HCT116 (cell line): ENCODE results near the gene MBL2. TPM values are rescaled to one million over a fixed set of nuclear protein-coding genes. Genes with fewer than 3 reads are reported as not detected.

ENCODE experiments used
- ATAC-seq: fragments of 200-7000 bp; cut with Tn5 transposase; 2 replicates; pipeline ENCODE4 v1.9.1; 2020; ENCODE audit warnings: mild to moderate bottlenecking, moderate library complexity
- BruUV-seq: library from RNA; stranded (reverse); fragments of 400-500 nt; replicated peaks from 2 replicates; lab custom pipeline; 2021; lab: Mats Ljungman, UMichigan
- CTCF ChIA-PET: fragments of 300-600 bp; sonication (Branson Sonifier 250); formaldehyde crosslinking; loops from one replicate; lab custom pipeline; 2021; ENCODE audit warnings: antibody characterized with exemption; lab: Charles Lee
- POLR2A ChIA-PET: fragments of 300-600, 350-600 bp; sonication (Branson Sonifier 250); formaldehyde crosslinking; loops from one replicate; lab custom pipeline; 2021; ENCODE audit warnings: antibody characterized with exemption; lab: Charles Lee
- RAD21 ChIA-PET, 2 experiments: fragments of 300-600 bp; sonication (Branson Sonifier 250); formaldehyde crosslinking; loops; one replicate each; lab custom pipeline; 2023; ENCODE audit warnings: low total read pairs in 2 of 2; ENCODE audit not compliant: uncharacterized antibody in 2 of 2, unreplicated experiment in 2 of 2, low non-redundant PET in 1 of 2; lab: Charles Lee
- DNase-seq: peaks from one replicate; pipeline ENCODE4 v3.0.0-alpha.2; 2010; ENCODE audit warnings: low read depth, low spot score
- H2AFZ ChIP-seq: fragments of 200-600 bp; shearing (Covaris generic), sonication (generic); 2 replicates; pipeline ENCODE4 v1.6.1; 2017; ENCODE audit warnings: low read depth, mixed run types, mixed read lengths, antibody characterized with exemption, low read length; ENCODE audit not compliant: poor library complexity, severe bottlenecking
- H3K27ac ChIP-seq: 2 replicates; pipeline ENCODE4 v1.5.1; 2012; ENCODE audit warnings: low read depth, low read length
- H3K27me3 ChIP-seq: fragments of 200-600 bp; sonication (generic); 2 replicates; pipeline ENCODE4 v1.6.1; 2016; ENCODE audit warnings: mixed run types, low read length, mixed read lengths; ENCODE audit not compliant: insufficient read depth
- H3K36me3 ChIP-seq, 2 experiments: fragments of 200-500 bp in 1 of 2; fragments of 200-600 bp in 1 of 2; sonication (Bioruptor generic) in 1 of 2; sonication (generic) in 1 of 2; 2 replicates each; pipeline versions ENCODE4 v1.5.1 to v1.6.1; 2014 to 2016; ENCODE audit warnings: low read length in 2 of 2, inconsistent platforms in 1 of 2, mixed read lengths in 1 of 2, mixed run types in 1 of 2; ENCODE audit not compliant: insufficient read depth in 2 of 2, control insufficient read depth in 1 of 2
- H3K4me1 ChIP-seq, 2 experiments: fragments of 200-600 bp in 1 of 2; sonication (generic) in 1 of 2; 2 replicates each; pipeline versions ENCODE4 v1.5.1 to v1.6.1; 2012 to 2017; ENCODE audit warnings: low read length in 2 of 2, inconsistent platforms in 1 of 2, mild to moderate bottlenecking in 1 of 2, mixed read lengths in 1 of 2, mixed run types in 1 of 2, moderate library complexity in 1 of 2; ENCODE audit not compliant: insufficient read depth in 2 of 2, control insufficient read depth in 1 of 2
- H3K4me2 ChIP-seq: fragments of 200-600 bp; sonication (generic); 2 replicates; pipeline ENCODE4 v1.6.1; 2017; ENCODE audit warnings: mixed run types, low read length, mixed read lengths
- H3K4me3 ChIP-seq, 2 experiments: fragments of 200-600 bp in 1 of 2; sonication (generic) in 1 of 2; replicated peaks in 1 of 2; 2 replicates each; pipeline ENCODE4 v1.5.1; 2011 to 2016; ENCODE audit warnings: low read length in 2 of 2, control low read depth in 1 of 2, low read depth in 1 of 2, mild to moderate bottlenecking in 1 of 2, mixed read lengths in 1 of 2, mixed run types in 1 of 2
- H3K79me2 ChIP-seq: fragments of 200-600 bp; sonication (generic); 2 replicates; pipeline ENCODE4 v1.6.1; 2017; ENCODE audit warnings: mild to moderate bottlenecking, mixed run types, low read length, moderate library complexity, mixed read lengths; ENCODE audit not compliant: insufficient read depth
- H3K9ac ChIP-seq: fragments of 200-600 bp; sonication (generic); 2 replicates; pipeline ENCODE4 v1.6.1; 2016; ENCODE audit warnings: low read length, mixed read lengths
- H3K9me2 ChIP-seq: fragments of 200-600 bp; sonication (generic), shearing (Covaris generic); 2 replicates; pipeline ENCODE4 v1.6.1; 2017; ENCODE audit warnings: mixed run types, mild to moderate bottlenecking, moderate library complexity; ENCODE audit not compliant: insufficient read depth
- H3K9me3 ChIP-seq, 2 experiments: fragments of 200-500 bp in 1 of 2; fragments of 200-600 bp in 1 of 2; sonication (Bioruptor generic) in 1 of 2; sonication (generic) in 1 of 2; 2 replicates each; pipeline ENCODE4 v1.6.1; 2014 to 2017; ENCODE audit warnings: low read length in 2 of 2, mixed read lengths in 2 of 2, inconsistent platforms in 1 of 2, low read depth in 1 of 2, mild to moderate bottlenecking in 1 of 2, mixed run types in 1 of 2, moderate library complexity in 1 of 2; ENCODE audit not compliant: control insufficient read depth in 1 of 2, insufficient read depth in 1 of 2
- H4K20me1 ChIP-seq: fragments of 200-600 bp; sonication (generic), shearing (Covaris generic); 2 replicates; pipeline ENCODE4 v1.6.1; 2017; ENCODE audit warnings: mixed run types, mild to moderate bottlenecking, moderate library complexity; ENCODE audit not compliant: insufficient read depth
- EGR1 ChIP-seq: IDR thresholded peaks from 2 replicates; pipeline ENCODE4 v1.6.1; 2012; ENCODE audit warnings: low read depth
- YY1 ChIP-seq: IDR thresholded peaks from 2 replicates; pipeline ENCODE4 v1.6.1; 2011; ENCODE audit warnings: low read length, low read depth, moderate library complexity, mild to moderate bottlenecking; ENCODE audit not compliant: insufficient replicate concordance; ENCODE audit errors: extremely low read depth
- ZFX ChIP-seq: fragments of 450-650 bp; IDR thresholded peaks from 2 replicates; pipeline ENCODE4 v1.6.1; 2017
- intact Hi-C: fragments of 100-400 bp; cut with micrococcal nuclease; formaldehyde crosslinking; loops from 2 replicates; pipeline ENCODE4 v1.10.0; 2022
- total RNA-seq: library from RNA; stranded (reverse); gene quantifications from one replicate; pipeline ENCODE4 v1.2.1, GENCODE V29; 2021; ENCODE audit not compliant: unreplicated experiment
- TF ChIP-seq, protein P1 (sequence below): IDR thresholded peaks from 2 replicates; pipeline ENCODE4 v1.6.1; 2012; ENCODE audit warnings: low read depth

Gene MBL2
- total RNA-seq, 1 experiment from 2014 or later = not detected

GRCh38 chr10:52805414-52806285 lies 33.1 kb upstream of the MBL2 start:
- TF ChIP-seq, protein P1, sequence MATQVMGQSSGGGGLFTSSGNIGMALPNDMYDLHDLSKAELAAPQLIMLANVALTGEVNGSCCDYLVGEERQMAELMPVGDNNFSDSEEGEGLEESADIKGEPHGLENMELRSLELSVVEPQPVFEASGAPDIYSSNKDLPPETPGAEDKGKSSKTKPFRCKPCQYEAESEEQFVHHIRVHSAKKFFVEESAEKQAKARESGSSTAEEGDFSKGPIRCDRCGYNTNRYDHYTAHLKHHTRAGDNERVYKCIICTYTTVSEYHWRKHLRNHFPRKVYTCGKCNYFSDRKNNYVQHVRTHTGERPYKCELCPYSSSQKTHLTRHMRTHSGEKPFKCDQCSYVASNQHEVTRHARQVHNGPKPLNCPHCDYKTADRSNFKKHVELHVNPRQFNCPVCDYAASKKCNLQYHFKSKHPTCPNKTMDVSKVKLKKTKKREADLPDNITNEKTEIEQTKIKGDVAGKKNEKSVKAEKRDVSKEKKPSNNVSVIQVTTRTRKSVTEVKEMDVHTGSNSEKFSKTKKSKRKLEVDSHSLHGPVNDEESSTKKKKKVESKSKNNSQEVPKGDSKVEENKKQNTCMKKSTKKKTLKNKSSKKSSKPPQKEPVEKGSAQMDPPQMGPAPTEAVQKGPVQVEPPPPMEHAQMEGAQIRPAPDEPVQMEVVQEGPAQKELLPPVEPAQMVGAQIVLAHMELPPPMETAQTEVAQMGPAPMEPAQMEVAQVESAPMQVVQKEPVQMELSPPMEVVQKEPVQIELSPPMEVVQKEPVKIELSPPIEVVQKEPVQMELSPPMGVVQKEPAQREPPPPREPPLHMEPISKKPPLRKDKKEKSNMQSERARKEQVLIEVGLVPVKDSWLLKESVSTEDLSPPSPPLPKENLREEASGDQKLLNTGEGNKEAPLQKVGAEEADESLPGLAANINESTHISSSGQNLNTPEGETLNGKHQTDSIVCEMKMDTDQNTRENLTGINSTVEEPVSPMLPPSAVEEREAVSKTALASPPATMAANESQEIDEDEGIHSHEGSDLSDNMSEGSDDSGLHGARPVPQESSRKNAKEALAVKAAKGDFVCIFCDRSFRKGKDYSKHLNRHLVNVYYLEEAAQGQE = no peak
- no peak for TF ChIP-seq ZFX
- TF ChIP-seq EGR1 = no peak
- no peak for TF ChIP-seq YY1
- TF ChIP-seq, all 23 proteins: peak for 0

More at GRCh38 chr10:52805414-52806285, 33.1 kb upstream of the MBL2 start:
- RAD21 ChIA-PET = no interaction called here
- no peak for ATAC-seq
- POLR2A ChIA-PET = no interaction called here
- CTCF ChIA-PET = no interaction called here
- Histone ChIP-seq H3K9me3 (no peaks in the 10 kb centered on the region), H3K36me3 (no peaks in the 10 kb centered on the region), H3K4me3 (no peak overlapping the region), H3K4me1 (no peaks in the 10 kb centered on the region), H3K27me3 (no peaks in the 10 kb centered on the region), H2AFZ (no peak overlapping the region), H3K27ac (no peak overlapping the region), H3K9me2 (no peaks in the 10 kb centered on the region), H4K20me1 (no peaks in the 10 kb centered on the region), H3K9ac (no peak overlapping the region), H3K4me2 (no peak overlapping the region), H3K79me2 (no peaks in the 10 kb centered on the region)
- no peak for DNase-seq
- BruUV-seq = no TSS peak
- intact Hi-C loops = no loop called here
